SU-DHL-6 (cell line): ENCODE measurements around the gene ELMO1.

Source experiments
- H2AFZ ChIP-seq: fragments of 200-600 bp; sonication (generic); 2 replicates; pipeline ENCODE4 v1.6.1; 2014; ENCODE audit warnings: low read depth, mild to moderate bottlenecking, moderate library complexity, mixed read lengths, antibody characterized with exemption, low read length; ENCODE audit not compliant: severe bottlenecking
- H3F3A ChIP-seq: fragments of 200-600 bp; shearing (Covaris generic); 2 replicates; pipeline ENCODE4 v1.6.0; 2016; ENCODE audit warnings: antibody characterized with exemption, mild to moderate bottlenecking; ENCODE audit not compliant: insufficient read depth
- H3K27ac ChIP-seq: fragments of 200-600 bp; sonication (generic); 2 replicates; pipeline ENCODE4 v1.5.1; 2016; ENCODE audit warnings: low read depth, mild to moderate bottlenecking, low read length, moderate library complexity, mixed read lengths
- H3K27me3 ChIP-seq: fragments of 200-600 bp; sonication (generic), shearing (Covaris generic); 2 replicates; pipeline ENCODE4 v1.6.0; 2014; ENCODE audit warnings: mild to moderate bottlenecking, low read length
- H3K36me3 ChIP-seq: fragments of 200-600 bp; sonication (generic); 2 replicates; pipeline ENCODE4 v1.6.1; 2014; ENCODE audit warnings: mild to moderate bottlenecking, low read length, mixed read lengths
- H3K4me2 ChIP-seq: fragments of 300-600, 200-600 bp; shearing (Covaris generic), sonication (generic); 2 replicates; pipeline ENCODE4 v1.6.0; 2014; ENCODE audit warnings: low read length, low read depth, mild to moderate bottlenecking; ENCODE audit not compliant: poor library complexity, severe bottlenecking
- H3K4me3 ChIP-seq: fragments of 200-600 bp; sonication (generic); 2 replicates; pipeline ENCODE4 v1.5.1; 2014; ENCODE audit warnings: antibody characterized with exemption, low read length, mild to moderate bottlenecking, mixed read lengths; ENCODE audit not compliant: insufficient read depth, poor library complexity, severe bottlenecking
- H3K79me2 ChIP-seq: fragments of 200-600 bp; sonication (generic); 2 replicates; pipeline ENCODE4 v1.6.1; 2014; ENCODE audit warnings: mild to moderate bottlenecking, low read length, moderate library complexity; ENCODE audit not compliant: insufficient read depth
- H3K9ac ChIP-seq: fragments of 200-600 bp; sonication (generic); 2 replicates; pipeline ENCODE4 v1.7.0; 2014; ENCODE audit warnings: mild to moderate bottlenecking, low read length
- H3K9me2 ChIP-seq: fragments of 200-600 bp; sonication (generic); replicated peaks from 2 replicates; pipeline ENCODE4 v1.6.1; 2014; ENCODE audit warnings: low read length; ENCODE audit not compliant: insufficient read depth
- H3K9me3 ChIP-seq: fragments of 200-600 bp; sonication (generic); 2 replicates; pipeline ENCODE4 v1.6.1; 2014; ENCODE audit warnings: low read length, mixed read lengths; ENCODE audit not compliant: insufficient read depth
- H4K20me1 ChIP-seq: fragments of 200-600 bp; sonication (generic); 2 replicates; pipeline ENCODE4 v1.6.1; 2014; ENCODE audit warnings: low read depth, mild to moderate bottlenecking, antibody characterized with exemption, low read length, moderate library complexity, mixed read lengths
- EZH2phosphoT487 ChIP-seq: fragments of 200-600 bp; sonication (generic), shearing (Covaris generic); conservative IDR thresholded peaks from 2 replicates; pipeline ENCODE4 v1.6.1; 2018; ENCODE audit warnings: mild to moderate bottlenecking, antibody characterized with exemption, low read length, moderate library complexity, mixed read lengths
- TF ChIP-seq, protein P1 (sequence below): fragments of 200-600 bp; sonication (generic); IDR thresholded peaks from one replicate; pipeline ENCODE4 v1.5.1; 2017; ENCODE audit warnings: antibody characterized with exemption, mild to moderate bottlenecking, low read length, moderate library complexity; ENCODE audit not compliant: insufficient read depth, poor library complexity, severe bottlenecking

Gene ELMO1

DNA sequence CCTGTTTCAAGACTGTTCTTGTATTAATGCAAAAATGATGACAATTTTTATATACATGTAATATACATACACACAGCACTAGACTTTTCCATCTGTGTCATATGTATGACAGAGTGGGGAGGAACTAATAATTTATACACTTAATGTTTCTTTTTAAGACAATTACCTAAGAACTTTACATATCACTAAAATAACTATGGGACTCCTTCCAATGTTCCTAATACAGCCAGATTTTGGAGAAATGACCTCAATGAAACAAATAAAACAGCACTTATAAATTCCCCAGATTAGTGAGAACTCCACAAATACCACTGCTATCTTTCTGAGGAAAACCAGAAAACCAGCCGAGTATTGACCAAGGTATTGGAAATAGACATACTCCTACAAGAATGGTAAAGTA, 199.4 kb downstream of the ELMO1 start:
- Histone ChIP-seq H3K27ac (no peak overlapping the region), H3K9ac (no peak overlapping the region), H3K36me3 (peaks cover 6% of the 10 kb centered on the region; the same call in 1 of the 2 replicates), H3K9me3 (no peaks in the 10 kb centered on the region), H3K27me3 (no peaks in the 10 kb centered on the region), H3K79me2 (peaks cover 37% of the 10 kb centered on the region), H3K9me2 (no peaks in the 10 kb centered on the region), H3K4me2 (no peak overlapping the region), H3F3A (no peaks in the 10 kb centered on the region), H3K4me3 (no peak overlapping the region), H2AFZ (no peak overlapping the region), H4K20me1 (no peaks in the 10 kb centered on the region)
- TF ChIP-seq EZH2phosphoT487: no peak
- TF ChIP-seq, protein P1, sequence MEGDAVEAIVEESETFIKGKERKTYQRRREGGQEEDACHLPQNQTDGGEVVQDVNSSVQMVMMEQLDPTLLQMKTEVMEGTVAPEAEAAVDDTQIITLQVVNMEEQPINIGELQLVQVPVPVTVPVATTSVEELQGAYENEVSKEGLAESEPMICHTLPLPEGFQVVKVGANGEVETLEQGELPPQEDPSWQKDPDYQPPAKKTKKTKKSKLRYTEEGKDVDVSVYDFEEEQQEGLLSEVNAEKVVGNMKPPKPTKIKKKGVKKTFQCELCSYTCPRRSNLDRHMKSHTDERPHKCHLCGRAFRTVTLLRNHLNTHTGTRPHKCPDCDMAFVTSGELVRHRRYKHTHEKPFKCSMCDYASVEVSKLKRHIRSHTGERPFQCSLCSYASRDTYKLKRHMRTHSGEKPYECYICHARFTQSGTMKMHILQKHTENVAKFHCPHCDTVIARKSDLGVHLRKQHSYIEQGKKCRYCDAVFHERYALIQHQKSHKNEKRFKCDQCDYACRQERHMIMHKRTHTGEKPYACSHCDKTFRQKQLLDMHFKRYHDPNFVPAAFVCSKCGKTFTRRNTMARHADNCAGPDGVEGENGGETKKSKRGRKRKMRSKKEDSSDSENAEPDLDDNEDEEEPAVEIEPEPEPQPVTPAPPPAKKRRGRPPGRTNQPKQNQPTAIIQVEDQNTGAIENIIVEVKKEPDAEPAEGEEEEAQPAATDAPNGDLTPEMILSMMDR: no peak

DNA sequence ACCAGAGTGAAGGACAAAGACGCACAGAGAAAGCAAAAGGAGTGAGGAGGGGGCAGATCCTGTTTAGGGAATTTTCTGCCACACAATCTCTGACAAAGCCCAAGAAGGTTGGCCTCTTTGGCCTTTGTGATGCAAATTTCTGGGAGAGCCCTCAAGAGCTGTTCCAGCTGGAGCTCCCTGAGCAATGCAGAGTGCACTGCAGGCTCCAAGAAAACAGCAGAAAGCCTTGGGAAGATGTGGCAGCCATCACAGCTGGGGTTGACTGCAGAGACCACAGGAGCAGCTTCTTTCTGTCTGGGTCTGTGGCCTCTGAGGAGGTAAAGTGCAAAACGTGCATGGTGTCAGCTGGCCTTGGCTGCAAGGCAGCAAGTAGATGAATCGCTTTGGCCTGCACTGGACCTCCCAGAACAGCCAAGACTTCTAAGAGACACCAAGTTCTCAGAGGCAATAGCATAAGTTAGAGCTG, 200.2 kb downstream of the ELMO1 start:
- no peaks in the 10 kb centered on the region for H3K9me3 ChIP-seq
- H3K79me2 ChIP-seq: peaks cover 30% of the 10 kb centered on the region
- H3K4me3 ChIP-seq: no peak overlapping the region
- H3K9ac ChIP-seq: no peak overlapping the region
- no peak overlapping the region for H3K4me2 ChIP-seq
- 0 out of 2 replicates have a peak, but pooled peaks cover under 1% of the 10 kb centered on the region for H3K36me3 ChIP-seq
- no peak overlapping the region for H2AFZ ChIP-seq
- H3F3A ChIP-seq: no peaks in the 10 kb centered on the region
- H3K9me2 ChIP-seq: no peaks in the 10 kb centered on the region
- no peak overlapping the region for H3K27ac ChIP-seq
- H4K20me1 ChIP-seq: no peaks in the 10 kb centered on the region
- TF ChIP-seq EZH2phosphoT487: no peak
- TF ChIP-seq, protein P1: no peak
- H3K27me3 ChIP-seq: no peaks in the 10 kb centered on the region

DNA sequence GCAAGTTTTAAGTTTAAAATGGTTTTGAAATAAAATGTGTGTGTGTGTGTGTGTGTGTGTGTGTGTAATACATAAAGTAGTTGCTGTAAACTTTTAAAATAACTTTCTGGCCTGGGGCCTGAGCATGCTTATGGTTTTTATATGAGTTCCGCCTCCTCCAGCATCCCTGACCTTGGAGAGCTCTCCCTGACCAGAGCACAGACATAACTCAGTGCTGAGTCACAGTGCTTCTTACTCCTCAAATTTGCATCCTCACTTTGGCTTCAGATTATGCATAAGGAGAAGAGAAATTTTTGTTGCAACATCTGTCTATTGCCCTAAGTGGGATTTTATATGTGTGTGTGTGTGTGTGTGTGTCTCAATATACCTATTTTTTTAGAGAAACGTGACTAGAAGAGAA, 200.8 kb downstream of the ELMO1 start:
- H3K4me2 ChIP-seq: no peak overlapping the region
- 0 out of 2 replicates have a peak, but pooled peaks cover 5% of the 10 kb centered on the region for H3K36me3 ChIP-seq
- no peak overlapping the region for H3K27ac ChIP-seq
- TF ChIP-seq, protein P1: no peak
- no peak for TF ChIP-seq EZH2phosphoT487
- no peaks in the 10 kb centered on the region for H3F3A ChIP-seq
- no peak overlapping the region for H2AFZ ChIP-seq
- H3K4me3 ChIP-seq: no peak overlapping the region
- no peaks in the 10 kb centered on the region for H3K27me3 ChIP-seq
- H3K79me2 ChIP-seq: peaks cover 27% of the 10 kb centered on the region
- no peak overlapping the region for H3K9ac ChIP-seq
- no peaks in the 10 kb centered on the region for H3K9me2 ChIP-seq
- H4K20me1 ChIP-seq: no peaks in the 10 kb centered on the region
- H3K9me3 ChIP-seq: no peaks in the 10 kb centered on the region
